ENCODE measurements around the gene KLHL29.

Gene KLHL29

DNA sequence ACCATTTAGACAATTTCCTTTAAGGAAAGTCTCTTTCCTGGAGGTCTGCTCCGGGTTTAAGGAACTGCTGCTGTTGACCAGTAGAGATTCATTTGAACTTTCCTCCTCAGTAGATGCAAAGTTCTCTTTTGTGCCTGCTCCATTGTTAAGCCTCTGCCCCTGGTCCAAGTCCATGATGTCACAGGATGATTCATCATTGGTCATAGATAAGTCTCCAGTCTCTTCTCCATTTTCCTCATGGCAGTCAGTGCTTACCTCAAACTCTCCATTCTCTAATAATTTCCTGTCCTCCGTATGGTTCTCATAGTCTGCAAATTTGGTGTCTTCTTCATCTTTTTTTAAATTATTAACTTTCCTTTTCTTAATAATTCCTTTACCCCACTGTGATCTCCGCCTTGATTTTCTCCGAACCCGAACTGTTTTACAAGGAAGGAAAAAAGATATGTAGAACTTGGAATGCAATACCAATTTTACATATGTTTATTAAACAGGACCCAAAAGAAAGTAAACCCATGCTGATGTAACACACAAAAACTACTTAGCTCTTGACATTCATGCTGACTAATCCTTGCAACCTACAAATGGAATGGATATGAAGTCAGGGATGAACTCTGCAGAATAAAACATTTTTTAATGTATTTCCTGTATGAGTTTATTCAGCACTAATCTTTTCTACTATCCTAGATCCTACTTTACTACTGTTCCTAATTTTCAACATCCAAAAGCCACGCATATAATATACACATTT is 372.9 kb downstream of the KLHL29 start:
- DNase-seq = no peak

All from NCI-H2081 treated with DMSO at 0.1 percent for 48 hours (cell line).